Effector CD8-positive, alpha-beta T cell (primary cell): ENCODE results near the gene CNTN4.

Experiments used
- DNase-seq: peaks from one replicate; lab custom pipeline; 2025; lab: John Stamatoyannopoulos, UW

The CNTN4 gene

DNA sequence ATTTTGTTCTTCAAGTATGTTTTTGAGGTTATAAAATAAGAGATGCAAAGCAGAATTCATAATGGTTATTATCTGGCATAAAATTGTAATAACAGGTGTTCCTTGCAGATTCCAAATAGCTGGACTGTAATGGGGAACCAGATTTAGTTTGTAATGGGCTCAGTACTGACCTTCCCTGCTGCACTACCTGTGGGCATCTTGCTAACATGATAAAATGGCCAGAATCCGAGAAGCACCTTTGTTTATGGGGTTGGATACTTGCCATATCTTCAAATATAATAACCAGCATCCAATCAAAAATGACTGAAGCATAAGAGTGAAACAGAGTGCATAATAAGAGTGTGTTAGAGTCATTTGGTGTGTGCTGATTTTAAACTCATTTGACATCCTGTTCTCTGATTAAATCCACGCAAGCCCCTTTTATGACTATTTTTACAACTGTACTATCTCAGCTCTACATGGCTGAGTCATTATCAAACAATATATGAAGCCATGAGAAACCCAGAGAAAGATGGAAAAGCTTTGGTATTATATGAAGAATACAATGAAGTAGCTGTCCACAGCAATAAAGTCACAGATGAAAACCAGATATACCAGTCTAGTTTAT, 292.4 kb downstream of the CNTN4 start:
- DNase-seq, result no peak

DNA sequence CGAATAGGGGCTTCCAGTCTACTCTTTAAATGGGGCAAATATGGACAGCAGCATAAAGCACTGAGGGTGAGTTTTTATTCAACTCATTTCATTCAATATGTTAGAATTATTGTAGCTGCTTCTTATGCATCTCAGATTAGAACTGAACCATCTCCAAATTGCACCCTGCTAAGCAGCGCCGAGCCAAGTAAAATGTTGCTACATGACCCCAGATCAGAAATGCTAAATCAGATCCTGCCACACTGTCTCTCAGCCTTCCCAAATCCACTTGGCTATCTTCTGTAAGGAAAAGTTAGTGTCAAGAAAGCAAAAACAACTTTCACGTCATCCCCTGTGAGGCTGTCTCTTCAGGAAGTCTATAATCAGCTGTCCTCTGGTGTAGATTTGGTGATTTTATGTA, 293.2 kb downstream of the CNTN4 start:
- DNase-seq, result no peak

DNA sequence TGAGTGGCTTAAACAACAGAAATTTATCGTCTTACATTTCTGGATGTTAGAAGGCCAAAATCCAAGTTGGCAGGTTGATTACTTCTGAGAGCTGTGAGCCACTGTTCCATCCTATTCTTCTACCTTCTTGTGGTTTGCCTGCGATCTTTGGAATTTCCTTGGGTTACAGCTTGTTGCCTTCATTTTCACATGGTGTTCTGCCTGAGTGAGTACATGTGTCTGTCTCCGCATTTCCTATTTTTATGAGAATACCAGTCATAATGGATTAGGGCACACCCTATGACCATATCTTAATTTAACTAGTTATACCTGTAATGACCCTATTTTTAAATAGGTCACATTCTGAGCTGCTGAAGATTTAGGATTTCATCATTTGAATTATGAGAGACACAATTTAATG, 294.3 kb downstream of the CNTN4 start:
- DNase-seq, result no peak

DNA sequence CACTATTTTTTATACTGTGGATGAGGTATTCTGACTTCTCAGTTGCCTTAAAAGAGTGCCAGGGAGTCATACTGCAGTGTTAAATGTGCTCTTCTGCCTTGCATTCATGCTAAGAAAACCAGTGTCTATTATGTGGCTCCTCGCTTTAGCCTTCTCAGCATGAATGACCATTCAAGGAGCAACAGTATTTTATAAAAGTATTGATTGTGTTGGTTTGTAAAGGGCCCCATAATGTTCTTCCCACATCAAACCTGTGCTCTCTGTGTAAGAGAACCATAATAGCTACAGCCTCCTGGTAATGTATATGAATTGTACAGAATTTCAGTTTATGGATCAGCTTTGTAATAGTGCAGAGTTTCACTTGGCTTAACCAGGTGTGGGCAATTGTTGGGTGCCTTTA, 316.4 kb downstream of the CNTN4 start:
- DNase-seq, result no peak

DNA sequence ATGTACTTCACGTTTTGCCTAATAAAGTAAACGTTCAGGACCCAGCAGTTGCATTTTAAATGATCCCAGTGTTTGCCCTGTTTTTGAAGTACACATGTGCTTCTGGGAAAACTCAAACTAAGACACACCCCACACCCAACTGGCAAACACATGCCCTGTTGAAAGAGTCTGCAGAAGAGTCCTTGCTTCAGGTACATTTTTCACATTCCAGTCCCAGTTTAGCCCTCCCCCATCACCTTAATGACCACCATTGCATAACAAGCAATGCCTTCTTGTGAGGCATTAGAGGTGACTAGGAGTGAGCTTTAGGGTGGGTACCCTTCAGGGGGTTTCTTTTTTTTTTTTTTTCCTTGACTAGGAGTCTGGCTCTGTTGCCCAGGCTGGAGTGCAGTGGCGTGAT, 322.3 kb downstream of the CNTN4 start:
- DNase-seq, result no peak

GRCh38 chr3:2423143-2423542, 324.5 kb downstream of the CNTN4 start:
- DNase-seq, result no peak

- no peak for DNase-seq
These were observed 342.9 kb downstream of the CNTN4 start for GRCh38 chr3:2441558-2441957.

DNA sequence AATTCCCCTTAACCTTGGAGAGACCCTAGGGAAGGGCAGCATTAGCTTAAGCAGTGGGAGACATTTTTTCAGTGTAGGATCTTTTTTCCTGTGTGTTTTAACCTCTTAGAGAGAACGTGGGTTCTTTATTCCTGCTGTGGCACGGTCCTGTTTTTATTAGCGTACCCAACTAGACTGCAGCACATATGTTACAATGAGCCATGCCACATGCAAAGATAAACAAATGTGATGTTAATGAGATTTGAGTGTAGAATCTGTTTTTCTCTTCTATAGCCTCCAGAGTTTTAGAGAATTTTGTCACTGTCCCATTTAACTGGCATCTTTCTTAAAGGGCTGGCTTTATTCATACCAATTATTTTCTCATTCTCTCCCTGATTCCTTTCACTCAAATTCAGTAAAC, 347.5 kb downstream of the CNTN4 start:
- DNase-seq, result no peak

DNA sequence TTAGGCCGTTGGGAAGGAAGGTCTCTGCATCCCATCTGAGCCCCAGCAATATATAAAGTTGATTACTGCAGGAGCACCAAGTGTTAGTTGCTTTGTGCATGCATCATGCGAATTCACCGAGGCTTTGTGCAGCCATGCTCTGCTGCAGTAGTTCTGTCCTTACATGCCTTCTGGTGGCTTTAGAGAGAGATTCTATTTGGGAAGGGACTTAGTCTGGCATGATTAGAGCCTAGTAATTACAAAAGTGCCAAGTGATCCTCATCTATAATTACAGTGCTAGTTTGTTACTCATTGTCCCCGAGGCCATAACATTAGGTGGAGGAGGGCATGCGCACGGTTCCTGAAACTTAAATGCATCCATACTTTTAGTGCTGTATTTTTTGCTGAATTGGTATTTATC, 353.6 kb downstream of the CNTN4 start:
- DNase-seq, result no peak

- DNase-seq, result no peak
These were observed 356.2 kb downstream of the CNTN4 start for GRCh38 chr3:2454865-2455264.

DNA sequence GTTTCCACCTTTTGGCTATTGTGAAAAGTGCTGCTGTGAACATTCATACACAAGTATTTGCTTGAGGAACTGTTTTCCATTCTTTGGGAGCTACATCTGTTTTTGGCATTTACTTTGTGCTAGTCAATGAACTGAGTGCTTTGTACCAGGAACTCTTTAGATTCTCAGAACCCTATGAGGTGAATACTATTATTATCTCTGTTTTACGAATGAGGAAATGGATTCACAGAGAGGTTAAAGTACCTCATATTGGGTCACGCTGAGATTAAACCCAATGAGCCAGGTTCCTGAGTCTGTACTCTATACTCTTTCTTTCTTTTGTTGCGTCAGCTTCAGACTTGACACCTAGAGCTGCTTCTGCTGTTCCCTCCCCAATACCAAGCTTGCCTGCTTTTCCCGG, 358.1 kb downstream of the CNTN4 start:
- DNase-seq, result no peak

GRCh38 chr3:2458816-2459215, 360.1 kb downstream of the CNTN4 start:
- no peak for DNase-seq

- DNase-seq, result no peak
These were observed 367.2 kb downstream of the CNTN4 start for GRCh38 chr3:2465842-2466241.

GRCh38 chr3:2468816-2469215, 370.1 kb downstream of the CNTN4 start:
- DNase-seq, result no peak

GRCh38 chr3:2476996-2477395, 378.3 kb downstream of the CNTN4 start:
- no peak for DNase-seq

DNA sequence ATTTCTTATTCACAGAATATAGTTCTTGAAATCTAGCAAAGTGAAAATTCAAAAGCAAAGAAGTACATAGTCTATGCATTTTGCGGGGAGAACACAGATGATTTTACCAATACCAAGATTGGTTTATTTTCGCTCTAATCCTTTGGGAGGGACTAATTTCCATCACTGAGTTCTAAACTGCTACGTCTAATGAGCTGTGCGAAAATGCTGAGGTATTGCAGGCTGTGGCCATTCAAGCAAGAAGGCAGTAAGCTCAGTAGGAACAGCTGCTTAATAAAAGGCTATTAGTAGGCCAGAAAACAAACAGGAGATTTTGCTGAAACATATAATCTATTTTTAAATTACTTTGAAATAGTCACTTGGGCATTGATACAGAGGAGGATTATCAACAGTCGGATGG, 379.0 kb downstream of the CNTN4 start:
- DNase-seq, result no peak

- no peak for DNase-seq
These were observed 385.7 kb downstream of the CNTN4 start for GRCh38 chr3:2484162-2485026.

DNA sequence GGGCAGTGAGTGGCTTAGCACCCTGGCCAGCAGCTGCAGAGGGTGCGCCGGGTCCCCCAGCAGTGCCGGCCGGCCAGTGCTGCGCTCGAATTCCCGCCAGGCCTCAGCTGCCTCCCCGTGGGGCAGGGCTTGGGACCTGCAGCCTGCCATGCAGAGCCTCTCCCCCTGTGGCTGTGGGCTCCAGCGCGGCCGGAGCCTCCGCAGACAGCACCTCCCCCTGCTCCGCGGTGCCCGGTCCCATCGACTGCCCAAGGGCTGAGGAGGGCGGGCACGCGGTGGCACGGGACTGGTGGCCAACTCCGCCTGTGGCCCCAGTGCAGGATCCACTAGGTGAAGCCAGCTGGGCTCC, 386.3 kb downstream of the CNTN4 start:
- DNase-seq, result no peak

DNA sequence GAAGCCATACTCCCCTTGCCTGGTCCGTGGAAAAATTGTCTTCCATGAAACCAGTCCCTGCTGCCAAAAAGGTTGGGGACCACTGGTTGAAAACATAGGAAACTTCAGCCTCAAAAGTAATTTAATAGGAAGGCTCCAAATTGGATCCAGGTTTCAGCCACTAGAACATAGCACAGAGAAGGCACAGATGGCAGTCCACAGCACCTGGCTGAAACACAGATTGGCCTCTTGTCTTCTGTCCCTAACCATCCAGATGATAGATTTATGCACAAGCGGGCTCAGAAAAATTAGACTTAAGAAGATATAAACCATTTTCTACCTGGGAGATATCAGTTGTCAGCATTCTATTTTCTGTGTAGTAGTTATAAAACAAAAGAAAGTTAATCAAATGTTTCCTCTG, 397.1 kb downstream of the CNTN4 start:
- DNase-seq, result no peak

GRCh38 chr3:2504912-2505311, 406.2 kb downstream of the CNTN4 start:
- no peak for DNase-seq

GRCh38 chr3:2506776-2507175, 408.1 kb downstream of the CNTN4 start:
- no peak for DNase-seq

DNA sequence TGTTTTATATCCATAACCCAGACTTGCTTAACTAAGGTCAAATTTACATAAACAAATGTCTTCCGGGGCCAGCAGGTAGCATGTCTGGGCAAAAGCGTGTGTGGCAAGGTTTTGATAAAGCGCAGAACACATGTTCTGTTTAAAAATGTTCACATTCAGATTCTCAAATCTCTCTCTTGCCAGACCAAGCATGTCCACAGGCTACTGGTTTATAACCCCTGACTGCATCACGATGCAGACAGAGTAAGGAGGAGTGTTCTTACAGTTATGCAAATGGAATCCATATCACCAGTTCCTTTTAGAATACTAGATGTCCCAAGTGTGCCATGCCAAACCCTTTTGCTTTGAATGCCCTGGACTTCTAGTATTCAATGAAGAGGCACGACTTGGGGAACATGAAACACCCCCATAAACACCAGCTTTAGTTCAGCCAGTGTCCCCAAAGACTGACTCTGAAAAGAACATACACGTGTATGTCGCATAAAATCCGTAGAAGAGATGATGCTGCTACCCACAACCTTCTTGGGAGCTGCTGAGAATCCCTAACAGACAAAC, 412.0 kb downstream of the CNTN4 start:
- DNase-seq, result no peak

GRCh38 chr3:2511356-2511755, 412.7 kb downstream of the CNTN4 start:
- no peak for DNase-seq

- no peak for DNase-seq
These were observed 414.2 kb downstream of the CNTN4 start for GRCh38 chr3:2512881-2513280.
